CD4-positive, alpha-beta T cell (primary cell): ENCODE measurements around the gene HES2. TPM values are rescaled to one million over a fixed set of nuclear protein-coding genes. Genes with fewer than 3 reads are reported as not detected.

Source experiments
- ATAC-seq: fragments of 200-7000 bp; cut with Tn5 transposase; one replicate; pipeline ENCODE4 v1.10.0; 2022; ENCODE audit warnings: mild to moderate bottlenecking; ENCODE audit not compliant: poor library complexity
- CTCF ChIA-PET: fragments of 350-600 bp; sonication (Branson Sonifier 250); formaldehyde crosslinking; loops from one replicate; lab custom pipeline; 2021; ENCODE audit warnings: antibody characterized with exemption, inconsistent platforms; lab: Charles Lee
- POLR2A ChIA-PET: fragments of 350-600 bp; sonication (Branson Sonifier 250); formaldehyde crosslinking; loops from one replicate; lab custom pipeline; 2021; ENCODE audit warnings: antibody characterized with exemption, inconsistent platforms; lab: Charles Lee
- DNase-seq, 14 experiments: peaks; one replicate each; pipeline ENCODE4 v3.0.0-alpha.2; 2013 to 2020; ENCODE audit warnings: mixed read lengths in 2 of 14
- H3K27ac ChIP-seq, 2 donors: one replicate each; pipeline versions ENCODE4 v1.5.1 to v1.7.0; 2013; ENCODE audit warnings: low read length in 2 of 2, low read depth in 1 of 2, mild to moderate bottlenecking in 1 of 2
- H3K27me3 ChIP-seq, 2 experiments: 1 replicate in 1 of 2; 2 replicates in 1 of 2; pipeline versions ENCODE4 v1.6.1 to v1.7.0; 2013; ENCODE audit warnings: low read length in 2 of 2, control low read depth in 1 of 2, mild to moderate bottlenecking in 1 of 2, moderate library complexity in 1 of 2; ENCODE audit not compliant: insufficient read depth in 2 of 2, control insufficient read depth in 1 of 2
- H3K36me3 ChIP-seq: one replicate; pipeline ENCODE4 v1.6.1; 2013; ENCODE audit warnings: low read length, control low read depth; ENCODE audit not compliant: insufficient read depth
- H3K4me1 ChIP-seq: one replicate; pipeline ENCODE4 v1.6.1; 2013; ENCODE audit warnings: low read length, control low read depth; ENCODE audit not compliant: insufficient read depth
- H3K4me3 ChIP-seq: one replicate; pipeline ENCODE4 v1.5.1; 2013; ENCODE audit warnings: mild to moderate bottlenecking, low read length, moderate library complexity
- H3K9me3 ChIP-seq, 2 experiments: 1 replicate in 1 of 2; 2 replicates in 1 of 2; pipeline versions ENCODE4 v1.6.1 to v1.7.0; 2013; ENCODE audit warnings: low read length in 2 of 2, mild to moderate bottlenecking in 2 of 2, control low read depth in 1 of 2, moderate library complexity in 1 of 2; ENCODE audit not compliant: control insufficient read depth in 1 of 2, insufficient read depth in 1 of 2
- H3K27ac Mint-ChIP-seq: one replicate; pipeline ENCODE4 v1.8.0; 2020; ENCODE audit warnings: mixed read lengths
- H3K27me3 Mint-ChIP-seq: one replicate; pipeline ENCODE4 v1.8.0; 2021; ENCODE audit warnings: mixed read lengths
- H3K36me3 Mint-ChIP-seq: one replicate; pipeline ENCODE4 v1.8.0; 2021; ENCODE audit warnings: low read depth, mixed read lengths
- H3K4me1 Mint-ChIP-seq: one replicate; pipeline ENCODE4 v1.8.0; 2021; ENCODE audit warnings: low read depth, mixed read lengths
- H3K4me3 Mint-ChIP-seq: one replicate; pipeline ENCODE4 v1.8.0; 2020; ENCODE audit warnings: mild to moderate bottlenecking, mixed read lengths
- H3K9me3 Mint-ChIP-seq: one replicate; pipeline ENCODE4 v1.8.0; 2020; ENCODE audit warnings: mixed read lengths
- intact Hi-C, 2 experiments: fragments of 100-400 bp; cut with DNase I in 1 of 2; cut with micrococcal nuclease in 1 of 2; formaldehyde crosslinking; loops; one replicate each; pipeline versions ENCODE4 v1.15.1 to v1.9.0; 2023 to 2025; cut with DNase I, micrococcal nuclease
- total RNA-seq, 174 experiments: library from RNA in 2 of 174; stranded (reverse) in 2 of 174; gene quantifications; one replicate each; pipeline ENCODE4 v1.2.3 and lab custom pipeline; 2021 to 2026
- TF ChIP-seq, protein P1 (sequence below): fragments of 200-600 bp; IDR thresholded peaks from one replicate; pipeline ENCODE4 v1.8.0; 2022; ENCODE audit warnings: antibody characterized with exemption, mild to moderate bottlenecking

HES2 gene
- total RNA-seq, 2 experiments from 2014 or later: not detected

- Mint-ChIP-seq H3K4me1 (no peaks in the 10 kb centered on the region), H3K27me3 (no peaks in the 10 kb centered on the region), H3K27ac (no peak overlapping the region), H3K36me3 (no peaks in the 10 kb centered on the region), H3K4me3 (no peak overlapping the region), H3K9me3 (no peaks in the 10 kb centered on the region)
- Histone ChIP-seq H3K4me3 (no peak overlapping the region), H3K9me3 (peaks cover 0 to 3% of the 10 kb centered on the region in 2 experiments), H3K27me3 (no peaks in the 10 kb centered on the region), H3K36me3 (no peaks in the 10 kb centered on the region), H3K4me1 (no peaks in the 10 kb centered on the region), H3K27ac (no peak overlapping the region)
- CTCF ChIA-PET: no interaction called here
- POLR2A ChIA-PET: interaction anchor here (2.2 kb wide), 1 partner anchor 10 kb away, joined by 5 read pairs; no protein-coding TSS in a partner anchor
- TF ChIP-seq, protein P1, sequence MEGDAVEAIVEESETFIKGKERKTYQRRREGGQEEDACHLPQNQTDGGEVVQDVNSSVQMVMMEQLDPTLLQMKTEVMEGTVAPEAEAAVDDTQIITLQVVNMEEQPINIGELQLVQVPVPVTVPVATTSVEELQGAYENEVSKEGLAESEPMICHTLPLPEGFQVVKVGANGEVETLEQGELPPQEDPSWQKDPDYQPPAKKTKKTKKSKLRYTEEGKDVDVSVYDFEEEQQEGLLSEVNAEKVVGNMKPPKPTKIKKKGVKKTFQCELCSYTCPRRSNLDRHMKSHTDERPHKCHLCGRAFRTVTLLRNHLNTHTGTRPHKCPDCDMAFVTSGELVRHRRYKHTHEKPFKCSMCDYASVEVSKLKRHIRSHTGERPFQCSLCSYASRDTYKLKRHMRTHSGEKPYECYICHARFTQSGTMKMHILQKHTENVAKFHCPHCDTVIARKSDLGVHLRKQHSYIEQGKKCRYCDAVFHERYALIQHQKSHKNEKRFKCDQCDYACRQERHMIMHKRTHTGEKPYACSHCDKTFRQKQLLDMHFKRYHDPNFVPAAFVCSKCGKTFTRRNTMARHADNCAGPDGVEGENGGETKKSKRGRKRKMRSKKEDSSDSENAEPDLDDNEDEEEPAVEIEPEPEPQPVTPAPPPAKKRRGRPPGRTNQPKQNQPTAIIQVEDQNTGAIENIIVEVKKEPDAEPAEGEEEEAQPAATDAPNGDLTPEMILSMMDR: no peak
- intact Hi-C loops: no loop called here
- ATAC-seq (no peak), DNase-seq (no peak)
Observed at GRCh38 chr1:6384135-6384534, 35.6 kb downstream of the HES2 start.

- H3K27ac Mint-ChIP-seq: no peak overlapping the region
- Histone ChIP-seq H3K27ac (no peak overlapping the region), H3K27me3 (no peaks in the 10 kb centered on the region), H3K4me3 (no peak overlapping the region), H3K4me1 (no peaks in the 10 kb centered on the region), H3K36me3 (no peaks in the 10 kb centered on the region), H3K9me3 (peaks cover 0 to 3% of the 10 kb centered on the region in 2 experiments)
- no peak overlapping the region for H3K4me3 Mint-ChIP-seq
- no peaks in the 10 kb centered on the region for H3K36me3 Mint-ChIP-seq
- ChIA-PET POLR2A (no interaction called here), CTCF (interaction anchor here (0.9 to 1.5 kb wide), 3 partner anchors 31 to 134 kb away, joined by 3 to 4 read pairs (median 3); no protein-coding TSS in a partner anchor)
- H3K9me3 Mint-ChIP-seq: no peaks in the 10 kb centered on the region
- no peaks in the 10 kb centered on the region for H3K27me3 Mint-ChIP-seq
- intact Hi-C loops: no loop called here
- H3K4me1 Mint-ChIP-seq: no peaks in the 10 kb centered on the region
- TF ChIP-seq, protein P1: no peak
- no peak for DNase-seq
- no peak for ATAC-seq
Observed at GRCh38 chr1:6380037-6380436, 39.7 kb downstream of the HES2 start.

GRCh38 chr1:6378096-6378746 is 41.5 kb downstream of the HES2 start:
- H3K36me3 ChIP-seq: no peaks in the 10 kb centered on the region
- peaks cover 0 to 3% of the 10 kb centered on the region in 2 experiments for H3K9me3 ChIP-seq
- Mint-ChIP-seq H3K27ac (no peak overlapping the region), H3K9me3 (no peaks in the 10 kb centered on the region), H3K36me3 (no peaks in the 10 kb centered on the region), H3K27me3 (no peaks in the 10 kb centered on the region), H3K4me1 (no peaks in the 10 kb centered on the region), H3K4me3 (no peak overlapping the region)
- no peak overlapping the region for H3K4me3 ChIP-seq
- ChIA-PET POLR2A (no interaction called here), CTCF (interaction anchor here (1.5 kb wide), 1 partner anchor 30 kb away, joined by 4 read pairs; no protein-coding TSS in a partner anchor)
- TF ChIP-seq, protein P1: no peak
- no peaks in the 10 kb centered on the region for H3K27me3 ChIP-seq
- intact Hi-C loops: no loop called here
- H3K27ac ChIP-seq: no peak overlapping the region
- peaks cover 4% of the 10 kb centered on the region for H3K4me1 ChIP-seq
- ATAC-seq: no peak
- no peak for DNase-seq
